Body of pancreas (tissue), 4 donors: ENCODE results near the gene PTPA. TPM values are rescaled to one million over a fixed set of nuclear protein-coding genes. Genes with fewer than 3 reads are reported as not detected.
"Not testable (repeated sequence)": the region's sequence is repeated elsewhere in the genome, so short reads cannot be mapped to it uniquely, and the experiment has no call there.

Source experiments
- ATAC-seq: fragments of 150-250 bp; one replicate; pipeline ENCODE4 v1.9.1; 2016
- DNase-seq, 4 donors: peaks; one replicate each; pipeline ENCODE4 v3.0.0-alpha.2; 2019
- H3K27ac ChIP-seq, 4 donors: fragments of 200-600 bp; sonication (generic); 1 replicate in 3 of 4; 2 replicates in 1 of 4; pipeline versions ENCODE4 v1.5.1 to v1.6.1; 2016 to 2019; ENCODE audit warnings: mild to moderate bottlenecking in 1 of 4, mixed read lengths in 1 of 4, moderate library complexity in 1 of 4
- H3K27me3 ChIP-seq, 2 donors: fragments of 200-600 bp; sonication (generic); one replicate each; pipeline ENCODE4 v1.6.0; 2016; ENCODE audit warnings: mild to moderate bottlenecking in 1 of 2
- H3K36me3 ChIP-seq, 2 donors: fragments of 200-600 bp; sonication (generic); replicated peaks in 1 of 2; 2 replicates each; pipeline ENCODE4 v1.5.1; 2016; ENCODE audit warnings: low read depth in 2 of 2; ENCODE audit not compliant: insufficient read depth in 1 of 2
- H3K4me1 ChIP-seq: fragments of 200-600 bp; sonication (generic); one replicate; pipeline ENCODE4 v1.6.0; 2016
- H3K4me3 ChIP-seq, 2 donors: fragments of 200-600 bp; sonication (generic); 1 replicate in 1 of 2; 2 replicates in 1 of 2; pipeline ENCODE4 v1.5.1; 2016 to 2019
- H3K9me3 ChIP-seq, 3 donors: fragments of 200-600 bp; sonication (generic); 1 replicate in 2 of 3; 2 replicates in 1 of 3; pipeline ENCODE4 v1.5.1; 2016
- POLR2A ChIP-seq, 3 donors: fragments of 450-650 bp; IDR thresholded peaks; one replicate each; pipeline ENCODE4 v1.6.1; 2016; ENCODE audit warnings: antibody characterized with exemption in 3 of 3, mild to moderate bottlenecking in 2 of 3
- WGBS, 2 donors: methylation state at CpG; one replicate each; pipeline ENCODE4 v1.1.5; 2017; 5-methylcytosine and 5-hydroxymethylcytosine counted together
- intact Hi-C: fragments of 100-400 bp; cut with DNase I; formaldehyde crosslinking; loops from one replicate; pipeline ENCODE4 v1.15.1; 2023
- total RNA-seq, 2 donors: library from RNA; depleted of rRNA; stranded (reverse); fragments of >200 nt; gene quantifications; one replicate each; pipeline ENCODE4 v1.1.0, GENCODE V29; 2016
- TF ChIP-seq, protein P1 (sequence below), 7 experiments: fragments of 450-650 bp in 4 of 7; fragments of 200-600 bp in 3 of 7; sonication (generic) in 3 of 7; IDR thresholded peaks; one replicate each; pipeline ENCODE4 v1.5.1; 2016 to 2019; ENCODE audit warnings: antibody characterized with exemption in 7 of 7

PTPA gene
- total RNA-seq, 2 donors from 2014 or later: 32.7 to 52.1 TPM

DNA sequence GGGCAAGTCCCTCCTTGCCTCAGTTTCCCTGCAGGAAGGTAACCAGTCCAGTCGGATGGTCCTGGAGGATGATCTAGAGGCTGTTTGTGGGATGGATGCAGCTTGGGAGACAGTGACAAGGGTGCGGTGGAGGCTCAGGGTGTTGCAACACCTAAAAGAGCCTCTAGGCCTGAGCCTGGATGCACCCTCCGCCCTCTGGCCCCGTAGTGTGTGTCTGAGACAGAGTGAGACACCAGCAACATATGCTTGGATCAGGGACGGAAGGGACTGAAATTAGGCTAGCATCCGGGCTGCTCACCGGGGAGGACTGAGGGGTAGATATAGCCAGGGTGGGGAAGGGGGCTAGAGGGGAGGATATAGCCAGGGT is 1.7 kb upstream of the PTPA start:
- Histone ChIP-seq H3K9me3 (no peaks in the 10 kb centered on the region), H3K4me1 (peaks cover 68% of the 10 kb centered on the region), H3K4me3 (peak overlapping the region in 1 of 2 donors; percentile 81), H3K27me3 (no peaks in the 10 kb centered on the region), H3K27ac (peak overlapping the region; percentile 93 to 99 (median 97)), H3K36me3 (no peaks in the 10 kb centered on the region)
- DNase-seq (peak in 3 of 4 donors; percentile 44 to 52 (median 49)), ATAC-seq (no peak)
- WGBS, 2 donors: 19 to 25% methylated on average over 7 of the region's 7 CpGs
- intact Hi-C loops: no loop called here
- TF ChIP-seq POLR2A (IDR thresholded peaks at IDR 0.05): no peak
- TF ChIP-seq, protein P1, sequence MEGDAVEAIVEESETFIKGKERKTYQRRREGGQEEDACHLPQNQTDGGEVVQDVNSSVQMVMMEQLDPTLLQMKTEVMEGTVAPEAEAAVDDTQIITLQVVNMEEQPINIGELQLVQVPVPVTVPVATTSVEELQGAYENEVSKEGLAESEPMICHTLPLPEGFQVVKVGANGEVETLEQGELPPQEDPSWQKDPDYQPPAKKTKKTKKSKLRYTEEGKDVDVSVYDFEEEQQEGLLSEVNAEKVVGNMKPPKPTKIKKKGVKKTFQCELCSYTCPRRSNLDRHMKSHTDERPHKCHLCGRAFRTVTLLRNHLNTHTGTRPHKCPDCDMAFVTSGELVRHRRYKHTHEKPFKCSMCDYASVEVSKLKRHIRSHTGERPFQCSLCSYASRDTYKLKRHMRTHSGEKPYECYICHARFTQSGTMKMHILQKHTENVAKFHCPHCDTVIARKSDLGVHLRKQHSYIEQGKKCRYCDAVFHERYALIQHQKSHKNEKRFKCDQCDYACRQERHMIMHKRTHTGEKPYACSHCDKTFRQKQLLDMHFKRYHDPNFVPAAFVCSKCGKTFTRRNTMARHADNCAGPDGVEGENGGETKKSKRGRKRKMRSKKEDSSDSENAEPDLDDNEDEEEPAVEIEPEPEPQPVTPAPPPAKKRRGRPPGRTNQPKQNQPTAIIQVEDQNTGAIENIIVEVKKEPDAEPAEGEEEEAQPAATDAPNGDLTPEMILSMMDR (IDR thresholded peaks at IDR 0.05): peak in 1 of 7 experiments; percentile 16

DNA sequence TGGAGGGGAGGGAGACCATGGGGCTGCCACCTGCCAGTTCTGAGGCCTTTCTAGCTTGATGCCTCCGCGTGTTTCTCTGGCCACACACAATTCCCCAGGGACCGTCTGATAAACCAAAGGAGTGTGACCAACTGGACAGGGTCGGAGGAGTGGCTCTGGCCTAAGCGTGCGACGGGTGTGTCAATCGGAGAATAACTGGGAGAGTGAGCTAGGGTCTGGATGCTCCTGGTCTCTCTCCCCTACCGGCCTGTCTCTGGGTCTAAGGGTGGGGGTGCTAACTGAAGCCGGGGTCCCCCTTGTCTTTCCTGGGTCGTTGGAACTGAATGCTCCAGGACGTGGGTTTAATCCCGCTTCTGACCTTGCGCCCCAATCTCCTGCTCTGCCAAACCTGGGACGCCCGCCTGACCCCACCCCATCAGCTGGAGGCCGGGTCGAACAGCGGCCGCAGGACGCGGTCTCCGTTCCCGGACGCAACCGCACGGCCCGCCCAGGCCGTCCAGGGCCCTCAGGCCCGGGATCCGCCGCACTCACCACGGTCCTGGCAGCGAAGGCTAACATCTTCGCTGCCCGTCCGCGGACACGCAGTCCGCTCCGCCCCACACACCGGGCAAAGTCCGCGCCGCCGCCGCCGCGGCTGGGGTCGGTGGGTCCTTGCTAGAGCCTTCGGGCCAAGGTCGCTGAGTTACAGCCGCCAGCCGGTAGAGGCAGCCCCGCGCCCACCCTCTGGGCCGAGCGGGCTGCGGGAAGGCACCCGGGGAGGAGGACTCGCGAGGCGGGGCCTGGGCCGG is 1.1 kb upstream of the PTPA start:
- WGBS, 2 donors: 0 to 8% methylated on average over 3 to 47 of the region's 64 CpGs
- peak overlapping the region; percentile 81 to 91 for H3K4me3 ChIP-seq
- H3K27ac ChIP-seq: peak overlapping the region; percentile 93 to 99 (median 97)
- H3K9me3 ChIP-seq: no peaks in the 10 kb centered on the region
- TF ChIP-seq, protein P1 (IDR thresholded peaks at IDR 0.05): peak in 2 of 7 experiments; percentile 2 to 6
- TF ChIP-seq POLR2A (IDR thresholded peaks at IDR 0.05): no peak
- DNase-seq (peak in 3 of 4 donors; percentile 39 to 51 (median 41)), ATAC-seq (peak; percentile 28)
- H3K27me3 ChIP-seq: no peaks in the 10 kb centered on the region
- H3K4me1 ChIP-seq: peaks cover 74% of the 10 kb centered on the region
- intact Hi-C loops: no loop called here
- H3K36me3 ChIP-seq: no peaks in the 10 kb centered on the region

DNA sequence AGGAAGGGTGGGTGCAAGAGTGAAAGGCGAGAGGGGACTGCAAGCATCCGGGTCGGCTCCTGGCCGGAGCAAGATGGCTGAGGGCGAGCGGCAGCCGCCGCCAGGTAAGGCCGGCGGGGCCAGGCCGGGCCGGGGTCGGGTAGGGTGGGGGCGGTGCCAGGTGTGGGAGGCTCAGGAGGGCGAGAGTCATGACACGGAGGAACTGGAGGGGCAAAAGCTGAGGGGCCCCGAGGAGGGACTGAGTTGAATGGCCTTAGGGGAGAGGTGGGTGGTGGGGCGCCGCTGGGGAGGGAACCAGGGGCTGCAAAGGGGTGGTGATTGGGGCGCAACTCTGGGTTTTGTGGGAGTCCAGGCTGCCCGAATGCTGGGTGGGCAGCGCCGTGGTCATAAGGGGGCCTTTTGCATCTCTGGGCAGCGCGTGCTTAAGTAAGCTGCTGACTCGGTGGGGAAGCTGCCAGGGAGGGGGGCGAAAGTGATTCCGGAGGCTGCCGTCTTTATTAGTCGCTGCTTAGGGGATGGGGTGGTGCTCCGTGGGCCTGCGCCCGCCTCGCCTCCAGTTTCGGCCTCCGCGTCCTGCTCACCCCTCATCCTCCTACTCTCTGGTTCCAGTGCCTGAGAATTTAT is 425 bp downstream of the PTPA start:
- no peaks in the 10 kb centered on the region for H3K27me3 ChIP-seq
- peak; percentile 4 for ATAC-seq
- intact Hi-C loops: no loop called here
- H3K9me3 ChIP-seq: no peaks in the 10 kb centered on the region
- H3K4me3 ChIP-seq: peak overlapping the region; percentile 75 to 88
- TF ChIP-seq, protein P1 (IDR thresholded peaks at IDR 0.05): no peak
- no peak for TF ChIP-seq POLR2A (IDR thresholded peaks at IDR 0.05)
- peak in 3 of 4 donors; percentile 48 to 61 (median 48) for DNase-seq
- peak overlapping the region; percentile 93 to 99 (median 97) for H3K27ac ChIP-seq
- H3K4me1 ChIP-seq: peaks cover 74% of the 10 kb centered on the region
- H3K36me3 ChIP-seq: no peaks in the 10 kb centered on the region
- WGBS, 2 donors: 0 to 1% methylated on average over 23 to 37 of the region's 37 CpGs

DNA sequence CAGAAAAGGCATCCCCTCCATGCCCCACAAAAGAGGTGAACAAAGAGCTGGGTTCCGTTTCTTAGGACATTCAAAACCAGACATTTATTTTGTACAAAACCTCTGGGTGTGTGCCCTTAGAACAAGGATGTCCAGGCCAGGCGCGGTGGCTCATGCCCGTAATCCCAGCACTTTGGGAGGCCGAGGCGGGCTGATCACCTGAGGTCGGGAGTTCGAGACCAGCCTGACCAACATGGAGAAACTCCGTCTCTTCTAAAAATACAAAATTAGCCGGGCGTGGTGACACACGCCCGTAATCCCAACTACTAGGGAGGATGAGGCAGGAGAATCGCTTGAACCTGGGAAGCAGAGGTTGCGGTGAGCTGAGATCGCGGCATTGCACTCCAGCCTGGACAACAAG is 1.3 kb downstream of the PTPA start:
- WGBS, 2 donors: 92 to 94% methylated on average over 17 of the region's 17 CpGs
- H3K9me3 ChIP-seq, H3K4me3 ChIP-seq, H3K27me3 ChIP-seq, H3K36me3 ChIP-seq, intact Hi-C loops, ATAC-seq, DNase-seq: not testable (repeated sequence)
- Histone ChIP-seq H3K4me1 (peaks cover 65% of the 10 kb centered on the region), H3K27ac (peak overlapping the region in 1 of 4 donors; percentile 93)

DNA sequence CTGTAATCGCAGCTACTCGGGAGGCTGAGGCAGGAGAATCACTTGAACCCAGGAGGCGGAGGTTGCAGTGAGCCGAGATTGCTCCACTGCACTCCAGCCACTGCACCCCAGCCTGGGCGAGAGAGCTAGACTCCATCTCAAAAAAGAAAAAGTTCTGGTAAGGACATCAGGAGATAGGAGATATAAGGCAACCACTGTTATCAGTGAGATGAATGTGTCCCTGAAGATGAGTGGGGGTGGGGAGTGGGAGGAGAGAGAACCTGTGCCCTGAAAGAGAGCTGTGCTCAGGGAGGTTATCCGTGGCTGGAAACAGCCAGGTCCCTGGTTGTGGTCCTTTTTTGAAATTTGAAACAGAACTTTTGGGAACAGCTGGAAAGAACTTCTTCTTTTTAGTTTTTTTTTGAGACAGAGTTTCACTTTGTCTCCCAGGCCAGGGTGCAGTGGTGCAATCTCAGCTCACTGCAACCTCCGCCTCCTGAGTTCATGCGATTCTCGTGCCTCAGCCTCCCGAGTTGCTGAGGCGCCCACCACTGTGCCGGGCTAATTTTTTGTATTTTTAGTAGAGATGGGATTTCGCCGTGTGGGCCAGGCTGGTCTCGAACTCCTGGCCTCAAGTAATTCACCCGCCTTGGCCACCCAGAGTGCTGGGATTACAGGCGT is 2.6 kb downstream of the PTPA start:
- no peak overlapping the region for H3K4me3 ChIP-seq
- no peaks in the 10 kb centered on the region for H3K36me3 ChIP-seq
- intact Hi-C loops: no loop called here
- peaks cover 53% of the 10 kb centered on the region for H3K4me1 ChIP-seq
- no peak for DNase-seq
- no peaks in the 10 kb centered on the region for H3K27me3 ChIP-seq
- TF ChIP-seq, protein P1 (IDR thresholded peaks at IDR 0.05): no peak
- no peak for TF ChIP-seq POLR2A (IDR thresholded peaks at IDR 0.05)
- no peaks in the 10 kb centered on the region for H3K9me3 ChIP-seq
- no peak for ATAC-seq
- peak overlapping the region in 1 of 4 donors; percentile 76 for H3K27ac ChIP-seq
- WGBS, 2 donors: 78 to 90% methylated on average over 17 of the region's 17 CpGs
